Gastrocnemius medialis (tissue), 4 donors: ENCODE measurements around the gene SFPQ. TPM values are rescaled to one million over a fixed set of nuclear protein-coding genes. Genes with fewer than 3 reads are reported as not detected.

Experiments
- ATAC-seq, 2 donors: fragments of 150-250 bp; one replicate each; pipeline ENCODE4 v1.9.1; 2016
- DNase-seq, 2 donors: peaks; one replicate each; pipeline ENCODE4 v3.0.0-alpha.2; 2019
- H3K27ac ChIP-seq, 4 donors: fragments of 200-600 bp; sonication (generic); 1 replicate in 1 of 4; 2 replicates in 3 of 4; pipeline ENCODE4 v1.5.1; 2016 to 2018; ENCODE audit warnings: mild to moderate bottlenecking in 2 of 4, moderate library complexity in 1 of 4
- H3K27me3 ChIP-seq, 3 donors: fragments of 200-600 bp; sonication (generic) in 2 of 3; 1 replicate in 1 of 3; 2 replicates in 2 of 3; pipeline versions ENCODE4 v1.5.1 to v1.6.0; 2016 to 2019; ENCODE audit warnings: mild to moderate bottlenecking in 1 of 3, moderate library complexity in 1 of 3
- H3K36me3 ChIP-seq, 2 donors: fragments of 200-600 bp; sonication (generic) in 1 of 2; one replicate each; pipeline ENCODE4 v1.5.1; 2017 to 2018
- H3K4me1 ChIP-seq, 2 donors: fragments of 200-600 bp; sonication (generic) in 1 of 2; one replicate each; pipeline ENCODE4 v1.5.1; 2016 to 2017; ENCODE audit warnings: mild to moderate bottlenecking in 2 of 2
- H3K4me3 ChIP-seq, 4 donors: fragments of 200-600 bp; sonication (generic) in 3 of 4; 1 replicate in 1 of 4; 2 replicates in 3 of 4; pipeline ENCODE4 v1.5.1; 2016 to 2019; ENCODE audit warnings: mild to moderate bottlenecking in 2 of 4
- H3K9me3 ChIP-seq, 3 donors: fragments of 200-600 bp; sonication (generic) in 2 of 3; 1 replicate in 1 of 3; 2 replicates in 2 of 3; pipeline ENCODE4 v1.5.1; 2016 to 2019
- POLR2A ChIP-seq, 2 donors: fragments of 450-650 bp; IDR thresholded peaks; one replicate each; pipeline ENCODE4 v1.6.1; 2017; ENCODE audit warnings: antibody characterized with exemption in 2 of 2, mild to moderate bottlenecking in 2 of 2, moderate library complexity in 2 of 2
- in situ Hi-C, 4 donors: fragments of 200-750 bp; cut with MboI; loops; one replicate each; pipeline versions ENCODE4 v1.15.0 to v1.8.0; 2017; ENCODE audit warnings: low sequenced_read_pairs in 4 of 4
- intact Hi-C: fragments of 100-400 bp; cut with DNase I; formaldehyde crosslinking; loops from one replicate; pipeline ENCODE4 v1.15.1; 2023; ENCODE audit warnings: low total_unique reads
- total RNA-seq, 4 donors: library from RNA; depleted of rRNA; stranded (reverse); fragments of >200 nt; gene quantifications; one replicate each; pipeline versions ENCODE4 v1.1.0 to v1.2.3, GENCODE V29; 2016
- TF ChIP-seq, protein P1 (sequence below), 5 experiments: fragments of 450-650 bp in 3 of 5; fragments of 200-600 bp in 2 of 5; sonication (generic) in 2 of 5; IDR thresholded peaks in 4 of 5; conservative IDR thresholded peaks in 1 of 5; 1 replicate in 4 of 5; 2 replicates in 1 of 5; pipeline ENCODE4 v1.5.1; 2016 to 2019; ENCODE audit warnings: antibody characterized with exemption in 5 of 5, mild to moderate bottlenecking in 3 of 5, moderate library complexity in 3 of 5

SFPQ gene
- total RNA-seq, 4 donors from 2014 or later, result 70.1 to 128 (median 82.4) TPM

DNA sequence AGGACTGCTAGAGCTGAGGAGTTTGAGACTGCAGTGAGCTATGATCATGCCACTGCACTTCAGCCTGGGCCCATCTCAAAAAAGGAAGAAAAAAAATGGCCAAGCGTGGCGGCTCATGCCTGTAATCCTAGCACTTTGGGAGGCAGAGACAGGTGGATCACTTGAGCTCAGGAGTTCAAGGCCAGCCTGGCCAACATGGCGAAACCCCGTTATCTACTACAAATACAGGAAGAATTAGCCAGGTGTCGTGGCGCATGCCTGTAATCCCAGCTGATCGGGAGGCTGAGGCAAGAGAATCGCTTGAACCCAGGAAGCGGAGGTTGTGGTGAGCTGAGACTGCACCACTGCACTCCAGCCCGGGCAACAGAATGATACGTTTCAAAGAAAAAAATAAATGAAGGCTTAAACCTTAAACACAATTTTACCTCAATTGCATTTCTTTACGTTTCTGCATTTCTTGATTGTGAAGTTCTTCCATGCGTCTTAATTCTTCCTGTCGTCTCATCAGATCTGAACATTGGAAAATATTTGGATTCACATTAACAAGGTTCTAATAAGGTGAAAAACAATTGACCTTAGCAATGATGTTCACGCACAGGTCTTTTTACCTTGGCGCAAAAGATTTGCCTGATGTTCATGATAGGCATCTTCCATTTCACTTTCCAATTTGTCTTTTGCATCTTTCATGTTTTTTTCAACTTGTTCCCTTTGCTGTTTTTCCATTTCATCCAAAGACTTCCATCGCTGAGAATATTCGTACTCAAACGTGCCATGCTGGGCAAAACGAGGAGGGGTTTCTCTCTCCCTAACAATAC is 4.2 kb downstream of the SFPQ start:
- intact Hi-C loops, result no loop called here

DNA sequence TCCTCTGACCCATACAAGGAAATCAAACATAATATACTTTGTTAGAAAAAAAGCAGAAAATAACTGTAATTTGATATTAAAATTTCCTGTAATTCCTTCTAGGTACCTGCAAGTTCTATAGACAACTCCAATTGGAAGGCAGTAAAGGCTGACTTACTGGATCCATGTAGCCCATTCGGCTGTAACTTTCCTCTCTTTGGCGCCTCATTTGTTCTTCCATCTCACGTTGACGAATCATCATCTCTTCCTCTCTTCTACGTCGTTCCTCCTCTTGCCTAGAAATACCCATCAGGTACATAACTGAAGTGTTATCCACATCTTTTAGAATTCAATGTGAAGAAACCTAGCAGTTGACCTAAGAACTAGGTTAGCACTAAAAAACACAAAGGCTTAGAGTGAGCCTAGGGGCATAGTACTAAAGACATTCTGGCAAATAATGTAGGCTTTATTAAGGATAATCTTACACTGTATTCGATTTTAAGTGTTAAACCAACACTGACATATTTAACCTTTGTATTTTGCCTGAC is 5.1 kb downstream of the SFPQ start:
- Histone ChIP-seq H3K36me3 (peaks cover 8 to 87% of the 10 kb centered on the region in 2 donors), H3K4me3 (no peak overlapping the region), H3K27ac (no peak overlapping the region), H3K9me3 (no peaks in the 10 kb centered on the region), H3K27me3 (no peaks in the 10 kb centered on the region), H3K4me1 (peaks cover 54 to 73% of the 10 kb centered on the region in 2 donors)
- TF ChIP-seq, protein P1, sequence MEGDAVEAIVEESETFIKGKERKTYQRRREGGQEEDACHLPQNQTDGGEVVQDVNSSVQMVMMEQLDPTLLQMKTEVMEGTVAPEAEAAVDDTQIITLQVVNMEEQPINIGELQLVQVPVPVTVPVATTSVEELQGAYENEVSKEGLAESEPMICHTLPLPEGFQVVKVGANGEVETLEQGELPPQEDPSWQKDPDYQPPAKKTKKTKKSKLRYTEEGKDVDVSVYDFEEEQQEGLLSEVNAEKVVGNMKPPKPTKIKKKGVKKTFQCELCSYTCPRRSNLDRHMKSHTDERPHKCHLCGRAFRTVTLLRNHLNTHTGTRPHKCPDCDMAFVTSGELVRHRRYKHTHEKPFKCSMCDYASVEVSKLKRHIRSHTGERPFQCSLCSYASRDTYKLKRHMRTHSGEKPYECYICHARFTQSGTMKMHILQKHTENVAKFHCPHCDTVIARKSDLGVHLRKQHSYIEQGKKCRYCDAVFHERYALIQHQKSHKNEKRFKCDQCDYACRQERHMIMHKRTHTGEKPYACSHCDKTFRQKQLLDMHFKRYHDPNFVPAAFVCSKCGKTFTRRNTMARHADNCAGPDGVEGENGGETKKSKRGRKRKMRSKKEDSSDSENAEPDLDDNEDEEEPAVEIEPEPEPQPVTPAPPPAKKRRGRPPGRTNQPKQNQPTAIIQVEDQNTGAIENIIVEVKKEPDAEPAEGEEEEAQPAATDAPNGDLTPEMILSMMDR (IDR thresholded peaks at IDR 0.05 in 4 of 5, conservative IDR thresholded peaks at IDR 0.05 in 1 of 5), result no peak
- no peak for TF ChIP-seq POLR2A (IDR thresholded peaks at IDR 0.05)
- intact Hi-C loops, result no loop called here
- in situ Hi-C loops, result loop anchor here in 1 of 4 donors (25.0 kb wide), 1 partner anchor 326 kb away; the partner anchor contains the start of gene SMIM12
- ATAC-seq (no peak), DNase-seq (no peak)

More for the DNA sequence above, 4.2 kb downstream of the SFPQ start:
- H3K36me3 ChIP-seq, result peaks cover 8 to 77% of the 10 kb centered on the region in 2 donors
- no peaks in the 10 kb centered on the region for H3K27me3 ChIP-seq
- in situ Hi-C loops, result loop anchor here in 1 of 4 donors (25.0 kb wide), 1 partner anchor 326 kb away; the partner anchor contains the start of gene SMIM12
- no peaks in the 10 kb centered on the region for H3K9me3 ChIP-seq
- peak overlapping the region in 1 of 4 donors; percentile 62 for H3K4me3 ChIP-seq
- peaks cover 59 to 78% of the 10 kb centered on the region in 2 donors for H3K4me1 ChIP-seq
- ATAC-seq, result no peak
- H3K27ac ChIP-seq, result peak overlapping the region in 1 of 4 donors; percentile 4
- TF ChIP-seq POLR2A (IDR thresholded peaks at IDR 0.05), result no peak
- TF ChIP-seq, protein P1 (IDR thresholded peaks at IDR 0.05 in 4 of 5, conservative IDR thresholded peaks at IDR 0.05 in 1 of 5), result no peak
- DNase-seq, result no peak

DNA sequence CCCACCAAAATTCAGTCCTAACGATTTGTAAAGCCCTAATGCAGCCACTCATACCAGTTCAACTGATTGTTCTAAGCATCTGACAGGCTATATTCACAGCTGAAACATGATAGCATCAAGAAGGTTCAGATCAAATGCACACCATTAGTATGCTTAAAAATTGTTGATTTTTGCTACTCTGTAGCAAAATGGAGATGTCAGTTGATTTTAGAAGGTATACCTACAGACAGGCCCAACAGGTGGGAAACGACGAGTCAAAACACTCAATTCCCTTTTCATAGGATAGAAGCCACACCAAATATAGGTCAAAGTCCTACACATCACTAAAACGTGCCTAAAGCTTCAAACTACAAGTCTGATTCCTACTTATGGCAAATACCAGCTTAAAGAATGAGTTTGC is 6.7 kb downstream of the SFPQ start:
- ATAC-seq, result no peak
- intact Hi-C loops (no loop called here), in situ Hi-C loops (loop anchor here in 1 of 4 donors (25.0 kb wide), 1 partner anchor 324 kb away; the partner anchor contains the start of gene SMIM12)
- TF ChIP-seq, protein P1 (IDR thresholded peaks at IDR 0.05 in 4 of 5, conservative IDR thresholded peaks at IDR 0.05 in 1 of 5), result no peak
- no peak for TF ChIP-seq POLR2A (IDR thresholded peaks at IDR 0.05)
- Histone ChIP-seq H3K27me3 (no peaks in the 10 kb centered on the region), H3K4me1 (peaks cover 69% of the 10 kb centered on the region in 2 donors), H3K9me3 (no peaks in the 10 kb centered on the region), H3K36me3 (peaks cover 8 to 100% of the 10 kb centered on the region in 2 donors), H3K4me3 (no peak overlapping the region), H3K27ac (peak overlapping the region in 3 of 4 donors; percentile 8 to 39 (median 14))
- DNase-seq, result no peak

DNA sequence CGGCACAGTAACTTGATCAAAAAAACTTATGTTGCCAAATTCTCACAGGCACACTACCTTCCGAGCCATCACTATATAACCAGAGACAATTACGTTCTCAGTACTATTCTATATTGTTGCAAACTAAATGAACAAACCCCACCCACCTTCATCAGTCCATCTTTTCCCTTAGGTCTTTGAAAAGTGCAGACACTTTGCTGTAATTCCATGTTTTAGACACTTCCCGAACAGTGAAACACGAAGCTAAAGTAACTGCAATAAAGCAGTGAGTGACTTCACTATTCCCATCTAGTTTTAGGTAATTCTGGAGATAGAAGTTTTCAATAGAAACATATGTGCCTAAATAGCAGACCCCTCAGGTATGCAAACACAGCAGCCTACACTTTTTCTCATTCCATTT is 7.7 kb downstream of the SFPQ start:
- peaks cover 67 to 69% of the 10 kb centered on the region in 2 donors for H3K4me1 ChIP-seq
- ATAC-seq, result no peak
- no peak overlapping the region for H3K4me3 ChIP-seq
- peaks cover 8 to 99% of the 10 kb centered on the region in 2 donors for H3K36me3 ChIP-seq
- peak overlapping the region in 1 of 4 donors; percentile 8 for H3K27ac ChIP-seq
- no peak for DNase-seq
- TF ChIP-seq, protein P1 (IDR thresholded peaks at IDR 0.05 in 4 of 5, conservative IDR thresholded peaks at IDR 0.05 in 1 of 5), result no peak
- no peak for TF ChIP-seq POLR2A (IDR thresholded peaks at IDR 0.05)
- no peaks in the 10 kb centered on the region for H3K9me3 ChIP-seq
- in situ Hi-C loops, result loop anchor here in 1 of 4 donors (25.0 kb wide), 1 partner anchor 323 kb away; the partner anchor contains the start of gene SMIM12
- no peaks in the 10 kb centered on the region for H3K27me3 ChIP-seq
- intact Hi-C loops, result no loop called here
